DND-41 (cell line): ENCODE measurements around the gene TMEM117.

Experiments
- ATAC-seq: fragments of 200-7000 bp; cut with Tn5 transposase; 3 replicates; pipeline ENCODE4 v1.9.1; 2021; ENCODE audit warnings: low read depth; ENCODE audit not compliant: insufficient read depth
- DNase-seq: peaks from one replicate; pipeline ENCODE4 v3.0.0-alpha.2; 2020
- H2AFZ ChIP-seq: 2 replicates; pipeline ENCODE4 v1.6.0; 2012; ENCODE audit warnings: low read depth, low read length
- H3K27ac ChIP-seq: 2 replicates; pipeline ENCODE4 v1.5.1; 2012; ENCODE audit warnings: low read length, inconsistent platforms
- H3K27me3 ChIP-seq: fragments of 200-600 bp; sonication (generic); 2 replicates; pipeline ENCODE4 v1.6.0; 2012; ENCODE audit warnings: low read length, mild to moderate bottlenecking, inconsistent platforms; ENCODE audit not compliant: insufficient read depth, poor library complexity
- H3K36me3 ChIP-seq: 2 replicates; pipeline ENCODE4 v1.5.1; 2012; ENCODE audit warnings: low read length, inconsistent platforms; ENCODE audit not compliant: insufficient read depth
- H3K4me1 ChIP-seq: 2 replicates; pipeline ENCODE4 v1.5.1; 2012; ENCODE audit warnings: mild to moderate bottlenecking, low read length; ENCODE audit not compliant: insufficient read depth
- H3K4me2 ChIP-seq: 2 replicates; pipeline ENCODE4 v1.6.0; 2012; ENCODE audit warnings: mild to moderate bottlenecking, moderate library complexity, low read length, inconsistent platforms; ENCODE audit not compliant: insufficient read depth
- H3K4me3 ChIP-seq, 2 experiments: fragments of 200-600 bp in 1 of 2; shearing (Covaris generic) in 1 of 2; 2 replicates each; pipeline ENCODE4 v1.5.1; 2012 to 2016; ENCODE audit warnings: inconsistent platforms in 2 of 2, low read length in 2 of 2, mild to moderate bottlenecking in 2 of 2, low read depth in 1 of 2, moderate library complexity in 1 of 2
- H3K79me2 ChIP-seq: 2 replicates; pipeline ENCODE4 v1.6.0; 2012; ENCODE audit warnings: low read length, inconsistent platforms; ENCODE audit not compliant: insufficient read depth
- H3K9ac ChIP-seq: 2 replicates; pipeline ENCODE4 v1.6.0; 2012; ENCODE audit warnings: low read depth, mild to moderate bottlenecking, inconsistent platforms, low read length, moderate library complexity
- H3K9me3 ChIP-seq: 2 replicates; pipeline ENCODE4 v1.5.1; 2012; ENCODE audit warnings: low read length, moderate library complexity, mild to moderate bottlenecking, inconsistent platforms; ENCODE audit not compliant: insufficient read depth, severe bottlenecking
- H4K20me1 ChIP-seq: 2 replicates; pipeline ENCODE4 v1.6.0; 2012; ENCODE audit warnings: low read length; ENCODE audit not compliant: insufficient read depth
- CTCF ChIP-seq: IDR thresholded peaks from 2 replicates; pipeline ENCODE4 v1.5.1; 2012; ENCODE audit warnings: borderline replicate concordance, low read length, moderate library complexity, mild to moderate bottlenecking; ENCODE audit not compliant: poor library complexity, severe bottlenecking; ENCODE audit errors: extremely low read depth
- EZH2 ChIP-seq: IDR thresholded peaks from 3 replicates; pipeline ENCODE4 v1.6.1; 2012; ENCODE audit warnings: borderline replicate concordance, low read depth, mild to moderate bottlenecking, moderate library complexity, low read length, inconsistent platforms; ENCODE audit not compliant: severe bottlenecking

The TMEM117 gene

GRCh38 chr12:44380861-44381260, 545.0 kb downstream of the TMEM117 start:
- H3K4me2 ChIP-seq, result no peak overlapping the region
- no peak overlapping the region for H3K4me3 ChIP-seq
- H2AFZ ChIP-seq, result no peak overlapping the region
- DNase-seq, result no peak
- H4K20me1 ChIP-seq, result no peaks in the 10 kb centered on the region
- H3K36me3 ChIP-seq, result no peaks in the 10 kb centered on the region
- no peak for ATAC-seq
- H3K4me1 ChIP-seq, result no peaks in the 10 kb centered on the region
- H3K27me3 ChIP-seq, result no peaks in the 10 kb centered on the region
- H3K27ac ChIP-seq, result no peak overlapping the region
- H3K9me3 ChIP-seq, result no peaks in the 10 kb centered on the region
- no peak overlapping the region for H3K9ac ChIP-seq
- H3K79me2 ChIP-seq, result no peaks in the 10 kb centered on the region
- TF ChIP-seq CTCF (no peak), EZH2 (no peak)

- Histone ChIP-seq H3K9me3 (no peaks in the 10 kb centered on the region), H3K9ac (no peak overlapping the region), H3K4me2 (no peak overlapping the region), H3K4me3 (no peak overlapping the region), H3K4me1 (no peaks in the 10 kb centered on the region), H2AFZ (no peak overlapping the region), H3K79me2 (no peaks in the 10 kb centered on the region), H4K20me1 (no peaks in the 10 kb centered on the region), H3K27ac (no peak overlapping the region), H3K36me3 (no peaks in the 10 kb centered on the region), H3K27me3 (no peaks in the 10 kb centered on the region)
- ATAC-seq (no peak), DNase-seq (no peak)
- TF ChIP-seq EZH2 (no peak), CTCF (no peak)
These were observed 545.5 kb downstream of the TMEM117 start for GRCh38 chr12:44381341-44381740.

- no peaks in the 10 kb centered on the region for H3K9me3 ChIP-seq
- H3K4me3 ChIP-seq, result no peak overlapping the region
- no peaks in the 10 kb centered on the region for H3K79me2 ChIP-seq
- ATAC-seq (no peak), DNase-seq (no peak)
- H3K9ac ChIP-seq, result no peak overlapping the region
- H3K4me2 ChIP-seq, result no peak overlapping the region
- no peaks in the 10 kb centered on the region for H3K4me1 ChIP-seq
- no peaks in the 10 kb centered on the region for H4K20me1 ChIP-seq
- no peaks in the 10 kb centered on the region for H3K36me3 ChIP-seq
- H2AFZ ChIP-seq, result no peak overlapping the region
- H3K27ac ChIP-seq, result no peak overlapping the region
- H3K27me3 ChIP-seq, result no peaks in the 10 kb centered on the region
- TF ChIP-seq EZH2 (no peak), CTCF (no peak)
These were observed 548.3 kb downstream of the TMEM117 start for GRCh38 chr12:44384136-44384535.

- Histone ChIP-seq H3K27ac (no peak overlapping the region), H3K36me3 (no peaks in the 10 kb centered on the region), H4K20me1 (no peaks in the 10 kb centered on the region), H3K79me2 (no peaks in the 10 kb centered on the region), H2AFZ (no peak overlapping the region), H3K4me1 (no peaks in the 10 kb centered on the region), H3K9ac (no peak overlapping the region), H3K27me3 (no peaks in the 10 kb centered on the region), H3K9me3 (no peaks in the 10 kb centered on the region), H3K4me2 (no peak overlapping the region), H3K4me3 (no peak overlapping the region)
- no peak for DNase-seq
- no peak for ATAC-seq
- no peak for TF ChIP-seq CTCF
- no peak for TF ChIP-seq EZH2
These were observed 550.1 kb downstream of the TMEM117 start for GRCh38 chr12:44385964-44386363.
